Neural progenitor cell (in vitro differentiated cells): ENCODE results near the gene CSNK1G2.

Experiments used
- EZH2phosphoT487 ChIP-seq: fragments of 200-600 bp; sonication (generic); IDR thresholded peaks from 2 replicates; pipeline ENCODE4 v1.6.1; 2017; ENCODE audit warnings: antibody characterized with exemption
- TF ChIP-seq, protein P1 (sequence below): fragments of 200-600 bp; sonication (generic); IDR thresholded peaks from 2 replicates; pipeline ENCODE4 v1.5.1; 2017; ENCODE audit warnings: antibody characterized with exemption, mild to moderate bottlenecking

GRCh38 chr19:1979642-1980041 is 38.7 kb downstream of the CSNK1G2 start:
- TF ChIP-seq, protein P1, sequence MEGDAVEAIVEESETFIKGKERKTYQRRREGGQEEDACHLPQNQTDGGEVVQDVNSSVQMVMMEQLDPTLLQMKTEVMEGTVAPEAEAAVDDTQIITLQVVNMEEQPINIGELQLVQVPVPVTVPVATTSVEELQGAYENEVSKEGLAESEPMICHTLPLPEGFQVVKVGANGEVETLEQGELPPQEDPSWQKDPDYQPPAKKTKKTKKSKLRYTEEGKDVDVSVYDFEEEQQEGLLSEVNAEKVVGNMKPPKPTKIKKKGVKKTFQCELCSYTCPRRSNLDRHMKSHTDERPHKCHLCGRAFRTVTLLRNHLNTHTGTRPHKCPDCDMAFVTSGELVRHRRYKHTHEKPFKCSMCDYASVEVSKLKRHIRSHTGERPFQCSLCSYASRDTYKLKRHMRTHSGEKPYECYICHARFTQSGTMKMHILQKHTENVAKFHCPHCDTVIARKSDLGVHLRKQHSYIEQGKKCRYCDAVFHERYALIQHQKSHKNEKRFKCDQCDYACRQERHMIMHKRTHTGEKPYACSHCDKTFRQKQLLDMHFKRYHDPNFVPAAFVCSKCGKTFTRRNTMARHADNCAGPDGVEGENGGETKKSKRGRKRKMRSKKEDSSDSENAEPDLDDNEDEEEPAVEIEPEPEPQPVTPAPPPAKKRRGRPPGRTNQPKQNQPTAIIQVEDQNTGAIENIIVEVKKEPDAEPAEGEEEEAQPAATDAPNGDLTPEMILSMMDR = no peak
- TF ChIP-seq EZH2phosphoT487 = no peak
